SK-N-MC (cell line): ENCODE results near the gene PRSS27.
A peak's percentile ranks its signal among the peaks of the same experiment; 100 is the strongest.

Experiments used
- DNase-seq: peaks from one replicate; pipeline ENCODE4 v3.0.0-alpha.2; 2011; ENCODE audit warnings: low read depth, low spot score
- H3K27ac ChIP-seq: fragments of 200-600 bp; sonication (generic); 2 replicates; pipeline ENCODE4 v1.5.1; 2016; ENCODE audit warnings: mixed run types
- H3K36me3 ChIP-seq: fragments of 200-600 bp; sonication (generic); 2 replicates; pipeline ENCODE4 v1.6.1; 2017; ENCODE audit warnings: antibody characterized with exemption, low read length, mixed read lengths; ENCODE audit not compliant: insufficient read depth
- H3K4me3 ChIP-seq: fragments of 200-600 bp; sonication (generic); 2 replicates; pipeline ENCODE4 v1.5.1; 2016
- H3K9ac ChIP-seq: fragments of 200-600 bp; sonication (generic); 2 replicates; pipeline ENCODE4 v1.8.0; 2017; ENCODE audit warnings: mixed run types, mixed read lengths; ENCODE audit not compliant: insufficient read length
- H3K9me3 ChIP-seq: fragments of 200-600 bp; sonication (generic); 2 replicates; pipeline ENCODE4 v1.6.1; 2017; ENCODE audit warnings: low read depth, mild to moderate bottlenecking, antibody characterized with exemption, low read length, moderate library complexity, mixed read lengths
- EZH2 ChIP-seq: fragments of 200-600 bp; sonication (generic); IDR thresholded peaks from one replicate; pipeline ENCODE4 v1.6.1; 2017; ENCODE audit warnings: antibody characterized with exemption
- FOXP2 ChIP-seq: optimal IDR thresholded peaks from 2 replicates; pipeline ENCODE3; 2011; ENCODE audit warnings: mild to moderate bottlenecking, moderate library complexity; ENCODE audit not compliant: insufficient read depth; ENCODE audit errors: extremely low read length, control extremely low read depth
- POLR2AphosphoS5 ChIP-seq: IDR thresholded peaks from 2 replicates; pipeline ENCODE4 v1.6.1; 2012; ENCODE audit warnings: mild to moderate bottlenecking, low read depth, low read length, borderline replicate concordance

The PRSS27 gene

DNA sequence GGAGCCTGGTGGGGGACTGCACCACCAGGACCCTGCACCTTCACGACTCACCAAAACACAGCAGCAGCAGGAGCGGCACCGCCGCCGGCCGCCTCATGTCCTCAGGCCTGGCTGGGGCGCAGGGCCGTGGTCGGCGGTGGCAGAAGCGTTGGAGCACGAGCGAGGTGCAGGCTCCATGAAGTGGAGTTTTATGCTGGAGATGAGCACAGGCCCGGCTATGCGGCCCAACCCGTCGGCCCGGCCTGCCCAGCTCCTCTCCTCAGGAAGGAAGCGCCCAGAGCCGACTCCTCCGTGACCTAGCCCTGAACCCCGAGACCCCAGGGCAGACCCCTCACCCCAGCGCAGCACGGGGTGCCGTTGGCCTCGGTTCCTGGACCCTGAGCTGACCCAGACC lies at the start of gene PRSS27:
TSS of gene PRSS27 (minus strand) at position 161 of the 394 bp plus-strand sequence. CDS start at position 97, 64 bp downstream.
- H3K27ac ChIP-seq: 0 out of 2 replicates have a peak within 1 kb of the TSS, but pooled peaks have one; percentile 17
- no peaks in the 10 kb centered on the region for H3K9me3 ChIP-seq
- peak within 1 kb of the TSS; percentile 79 for H3K4me3 ChIP-seq
- H3K9ac ChIP-seq: peak within 1 kb of the TSS; percentile 55
- DNase-seq: no peak
- H3K36me3 ChIP-seq: no peaks in the 10 kb centered on the region
- TF ChIP-seq FOXP2 (no peak), EZH2 (no peak), POLR2AphosphoS5 (no peak)

- Histone ChIP-seq H3K36me3 (peaks cover 88% of the 10 kb centered on the region), H3K4me3 (no peak overlapping the region), H3K27ac (no peak overlapping the region), H3K9me3 (no peaks in the 10 kb centered on the region), H3K9ac (no peak overlapping the region)
- DNase-seq: no peak
- TF ChIP-seq FOXP2: no peak
- no peak for TF ChIP-seq POLR2AphosphoS5
- no peak for TF ChIP-seq EZH2
Observed at GRCh38 chr16:2769675-2770056, 49.6 kb upstream of the PRSS27 start.

GRCh38 chr16:2769100-2769529 lies 49.1 kb upstream of the PRSS27 start:
- H3K9ac ChIP-seq: no peak overlapping the region
- H3K9me3 ChIP-seq: no peaks in the 10 kb centered on the region
- no peak overlapping the region for H3K4me3 ChIP-seq
- no peak for DNase-seq
- no peak for TF ChIP-seq FOXP2
- TF ChIP-seq EZH2: no peak
- H3K36me3 ChIP-seq: peaks cover 93% of the 10 kb centered on the region
- H3K27ac ChIP-seq: no peak overlapping the region

DNA sequence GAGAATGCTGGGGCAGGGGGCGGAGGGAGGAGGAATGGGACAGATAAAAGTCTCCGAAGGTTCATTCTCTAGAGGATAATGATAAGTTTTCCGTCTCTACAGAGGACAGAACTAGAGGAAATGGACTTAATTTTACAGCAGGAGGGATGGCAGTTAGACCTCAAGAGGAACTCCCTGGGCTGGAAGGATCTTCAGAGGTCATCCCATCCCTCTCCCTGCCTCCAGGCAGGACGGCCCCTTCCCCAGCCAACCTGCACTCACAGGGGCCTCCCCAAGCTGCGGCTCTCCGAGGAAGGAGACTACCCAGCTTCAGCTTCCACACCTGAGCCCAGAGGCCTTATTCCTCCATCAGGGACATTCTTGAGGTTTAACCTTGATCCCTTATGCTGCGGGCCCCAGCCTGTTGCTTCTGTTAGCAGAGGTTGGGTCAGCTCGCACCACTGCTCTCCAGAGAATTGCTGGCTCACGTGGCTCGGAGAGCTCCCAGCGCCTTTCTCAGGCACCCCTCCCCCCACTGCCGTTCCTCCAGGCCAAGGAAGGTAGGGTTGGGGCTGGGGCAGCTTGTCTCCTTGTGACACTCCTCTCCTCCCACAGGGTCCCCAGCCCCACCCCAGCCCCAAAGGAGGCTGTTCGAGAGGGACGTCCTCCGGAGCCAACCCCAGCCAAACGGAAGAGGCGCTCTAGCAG lies 48.5 kb upstream of the PRSS27 start:
- TF ChIP-seq FOXP2 (no peak), EZH2 (no peak), POLR2AphosphoS5 (no peak)
- no peak for DNase-seq
- H3K9me3 ChIP-seq: no peaks in the 10 kb centered on the region
- H3K36me3 ChIP-seq: peaks cover 96% of the 10 kb centered on the region
- no peak overlapping the region for H3K4me3 ChIP-seq
- peak overlapping the region; percentile 31; the same call in 1 of the 2 replicates for H3K27ac ChIP-seq
- no peak overlapping the region for H3K9ac ChIP-seq

GRCh38 chr16:2767891-2768290 lies 47.9 kb upstream of the PRSS27 start:
- Histone ChIP-seq H3K9me3 (no peaks in the 10 kb centered on the region), H3K9ac (no peak overlapping the region), H3K27ac (no peak overlapping the region), H3K36me3 (peaks cover 96% of the 10 kb centered on the region), H3K4me3 (no peak overlapping the region)
- TF ChIP-seq EZH2 (no peak), FOXP2 (no peak), POLR2AphosphoS5 (no peak)
- no peak for DNase-seq

- Histone ChIP-seq H3K36me3 (peaks cover 100% of the 10 kb centered on the region), H3K4me3 (no peak overlapping the region), H3K9me3 (no peaks in the 10 kb centered on the region), H3K9ac (no peak overlapping the region), H3K27ac (no peak overlapping the region)
- TF ChIP-seq FOXP2: no peak
- TF ChIP-seq POLR2AphosphoS5: no peak
- TF ChIP-seq EZH2: no peak
- DNase-seq: no peak
Observed at GRCh38 chr16:2767140-2767731, 47.2 kb upstream of the PRSS27 start.

DNA sequence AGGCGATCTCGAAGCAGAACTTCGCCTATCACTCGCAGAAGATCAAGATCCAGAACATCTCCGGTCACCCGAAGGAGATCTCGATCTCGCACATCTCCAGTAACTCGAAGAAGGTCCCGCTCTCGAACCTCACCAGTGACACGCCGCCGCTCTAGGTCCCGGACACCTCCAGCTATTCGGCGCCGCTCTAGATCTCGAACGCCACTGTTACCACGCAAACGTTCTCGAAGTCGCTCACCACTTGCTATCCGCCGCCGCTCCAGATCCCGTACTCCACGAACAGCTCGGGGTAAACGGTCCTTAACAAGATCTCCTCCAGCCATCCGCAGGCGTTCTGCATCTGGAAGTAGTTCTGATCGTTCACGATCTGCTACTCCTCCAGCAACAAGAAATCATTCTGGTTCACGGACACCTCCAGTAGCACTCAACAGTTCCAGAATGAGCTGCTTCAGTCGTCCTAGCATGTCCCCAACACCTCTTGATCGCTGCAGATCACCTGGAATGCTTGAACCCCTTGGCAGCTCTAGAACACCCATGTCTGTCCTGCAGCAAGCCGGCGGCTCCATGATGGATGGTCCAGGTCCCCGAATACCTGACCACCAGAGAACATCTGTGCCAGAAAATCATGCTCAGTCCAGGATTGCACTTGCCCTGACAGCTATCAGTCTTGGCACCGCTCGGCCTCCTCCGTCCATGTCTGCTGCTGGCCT lies 46.6 kb upstream of the PRSS27 start:
- Histone ChIP-seq H3K27ac (no peak overlapping the region), H3K9me3 (no peaks in the 10 kb centered on the region), H3K4me3 (no peak overlapping the region), H3K36me3 (peaks cover 100% of the 10 kb centered on the region), H3K9ac (no peak overlapping the region)
- TF ChIP-seq EZH2 (no peak), POLR2AphosphoS5 (0 out of 2 replicates have a peak, but pooled peaks have one; percentile 34), FOXP2 (no peak)
- DNase-seq: no peak
